NCI-H2107 (cell line): ENCODE measurements around the gene TNFAIP8L2.
"Not testable (repeated sequence)": the region's sequence is repeated elsewhere in the genome, so short reads cannot be mapped to it uniquely, and the experiment has no call there.

Experiments used
- DNase-seq: peaks from one replicate; lab custom pipeline; 2025; lab: John Stamatoyannopoulos, UW

Gene TNFAIP8L2

GRCh38 chr1:151146072-151146411 lies 10.4 kb upstream of the TNFAIP8L2 start:
- DNase-seq, result no peak

- peak; percentile 82 for DNase-seq
Measured at GRCh38 chr1:151146412-151147131, 9.9 kb upstream of the TNFAIP8L2 start, which contains the start of gene SEMA6C. Gene SEMA6C (minus strand): TSS chr1:151146631. CDS start chr1:151142621, 4,010 bp downstream.

DNA sequence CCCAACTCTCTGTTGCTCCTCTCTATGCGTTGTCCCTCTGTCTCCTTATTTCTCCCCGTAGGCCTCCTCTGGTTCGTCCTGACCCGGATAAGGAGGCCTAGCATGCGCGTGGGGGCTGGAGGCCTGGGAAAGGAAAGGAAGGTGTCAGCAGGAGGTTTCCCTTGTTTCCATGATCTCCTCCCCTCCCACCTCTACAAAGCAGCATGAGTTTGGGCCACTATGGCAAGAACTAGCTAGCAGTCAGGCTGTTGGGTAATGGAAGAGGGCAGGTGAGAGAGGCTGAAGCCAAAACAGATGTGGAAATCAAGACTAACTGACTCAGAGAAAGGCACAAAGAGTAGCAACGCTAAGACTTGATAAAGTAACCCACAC lies 9.3 kb upstream of the TNFAIP8L2 start:
- DNase-seq, result no peak

- no peak for DNase-seq
Measured at GRCh38 chr1:151147665-151148064, 8.8 kb upstream of the TNFAIP8L2 start.

GRCh38 chr1:151157067-151157531 lies 650 bp downstream of the TNFAIP8L2 start:
- DNase-seq, result no peak

- DNase-seq, result no peak
Measured at GRCh38 chr1:151158326-151158725, 1.9 kb downstream of the TNFAIP8L2 start.

- DNase-seq, result no peak
Measured at GRCh38 chr1:151158751-151159251, 2.4 kb downstream of the TNFAIP8L2 start.

DNA sequence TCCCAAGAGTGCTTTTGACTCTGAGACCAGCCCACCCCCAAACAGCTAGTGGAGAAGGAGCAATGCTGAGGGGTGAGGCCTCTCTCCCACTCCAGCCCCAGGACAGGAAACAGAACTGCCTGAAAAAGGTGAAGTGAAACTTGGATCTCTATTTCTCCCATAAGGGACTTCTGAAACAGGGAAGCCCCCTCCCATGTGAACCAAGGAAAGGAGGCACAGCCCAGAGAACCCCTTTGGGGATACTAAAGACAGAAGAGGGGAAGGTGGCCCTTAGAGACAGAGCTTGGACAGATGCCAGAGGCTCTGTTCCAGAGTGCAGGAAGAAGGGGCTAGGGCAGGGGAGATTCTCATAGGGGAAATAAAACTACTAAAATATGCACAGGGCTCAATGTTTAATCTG lies 2.9 kb downstream of the TNFAIP8L2 start:
- no peak for DNase-seq

- no peak for DNase-seq
Measured at GRCh38 chr1:151164732-151165280, 8.4 kb downstream of the TNFAIP8L2 start.

- peak; percentile 38 for DNase-seq
Measured at GRCh38 chr1:151165281-151165737, 8.9 kb downstream of the TNFAIP8L2 start.

DNA sequence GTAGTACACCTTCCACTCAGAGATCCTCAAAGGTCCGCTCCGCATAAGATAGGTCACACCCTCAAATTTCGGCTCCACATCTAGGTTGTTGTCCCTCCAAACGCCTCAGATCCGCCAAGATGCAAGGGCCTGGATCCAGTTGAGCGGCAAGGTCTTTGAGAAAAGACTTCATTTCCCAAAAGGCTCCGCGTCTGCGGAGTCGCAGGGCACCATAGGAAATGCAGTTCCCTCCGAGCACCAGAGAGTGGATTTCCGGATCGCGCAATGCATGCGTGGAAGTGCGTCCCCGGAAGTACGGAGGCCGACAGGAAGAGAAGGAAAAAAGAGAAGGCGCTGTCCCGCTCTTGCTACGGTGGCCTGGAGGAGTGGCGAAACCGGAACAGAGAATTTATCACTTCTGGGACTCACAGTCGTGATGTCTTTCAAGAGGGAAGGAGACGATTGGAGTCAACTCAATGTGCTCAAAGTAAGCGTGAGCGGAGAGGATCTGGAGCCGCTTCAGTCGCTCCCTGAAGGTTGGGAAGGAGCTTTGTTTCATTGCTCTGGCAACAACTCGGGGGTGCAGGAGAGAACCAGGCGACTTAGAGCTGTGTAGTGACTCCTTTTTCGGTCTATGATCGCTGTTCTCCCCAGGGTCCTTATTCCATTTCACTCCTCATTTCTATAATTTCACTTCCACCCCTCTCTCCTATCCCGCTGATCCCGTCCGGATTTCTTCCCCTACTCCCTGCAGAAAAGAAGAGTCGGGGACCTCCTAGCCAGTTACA lies 9.5 kb downstream of the TNFAIP8L2 start, which contains the start of the genes LYSMD1 and SCNM1:
Gene LYSMD1 (minus strand): TSS at position 165 of the 767 bp plus-strand sequence. CDS start 644 bp downstream, outside the sequence.
Gene SCNM1 (plus strand): TSS at position 407 of the 767 bp plus-strand sequence. CDS start 9 bp downstream, at position 416.
- DNase-seq, result peak; percentile 97

- DNase-seq, result no peak
Measured at GRCh38 chr1:151166505-151166956, 10.1 kb downstream of the TNFAIP8L2 start.

DNA sequence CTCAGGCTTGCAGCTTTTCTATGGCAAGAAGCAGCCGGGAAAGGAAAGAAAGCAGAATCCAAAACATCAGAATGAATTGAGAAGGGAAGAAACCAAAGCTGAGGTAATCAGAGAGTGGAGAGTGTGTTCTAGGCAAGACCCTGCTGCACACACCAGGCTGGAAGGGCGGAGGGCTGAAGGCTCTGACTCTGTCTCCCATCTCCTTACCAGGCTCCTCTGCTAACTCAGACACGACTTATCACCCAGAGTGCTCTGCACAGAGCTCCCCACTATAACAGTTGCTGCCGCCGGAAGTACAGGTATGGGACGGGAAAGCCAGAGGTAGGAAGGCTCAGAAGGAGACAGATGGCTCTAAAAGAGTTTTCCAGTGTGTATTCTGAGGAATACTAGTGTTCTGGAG lies 10.7 kb downstream of the TNFAIP8L2 start:
- no peak for DNase-seq

- DNase-seq, result no peak
Measured at GRCh38 chr1:151171190-151171589, 14.7 kb downstream of the TNFAIP8L2 start.

DNA sequence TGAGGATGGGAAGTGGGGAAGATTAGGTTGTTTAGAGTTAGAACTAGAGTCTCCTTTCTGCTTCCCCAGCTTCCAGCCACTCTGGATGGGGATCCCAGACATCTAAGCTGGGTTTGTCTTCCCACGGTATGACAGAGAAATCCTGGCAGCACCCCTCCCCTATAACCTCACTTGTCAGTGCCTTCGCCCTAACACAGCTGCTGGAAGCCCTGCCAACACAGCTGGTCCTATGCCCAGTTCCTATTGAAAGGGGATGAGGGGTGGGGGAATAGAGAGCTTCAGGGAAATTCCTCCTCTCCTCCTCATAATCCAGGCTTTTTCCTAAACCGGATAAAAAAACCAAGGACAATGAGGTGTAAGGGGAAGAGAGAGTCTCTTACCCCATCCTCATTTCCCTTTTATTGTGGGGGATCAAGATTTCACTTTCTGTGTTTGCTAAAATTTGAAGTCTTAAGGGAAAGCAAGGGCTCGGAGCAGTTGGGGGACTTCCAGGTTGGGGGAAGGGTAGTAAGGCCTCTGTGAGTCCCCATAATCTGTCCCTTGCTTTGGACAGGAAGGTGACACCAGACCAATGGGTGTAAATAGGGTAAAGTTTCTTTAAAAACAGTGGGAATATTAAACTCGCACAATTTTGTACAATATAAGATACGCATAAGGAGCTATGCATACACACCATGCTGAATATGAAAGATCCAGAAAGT lies 18.7 kb downstream of the TNFAIP8L2 start:
- no peak for DNase-seq

DNA sequence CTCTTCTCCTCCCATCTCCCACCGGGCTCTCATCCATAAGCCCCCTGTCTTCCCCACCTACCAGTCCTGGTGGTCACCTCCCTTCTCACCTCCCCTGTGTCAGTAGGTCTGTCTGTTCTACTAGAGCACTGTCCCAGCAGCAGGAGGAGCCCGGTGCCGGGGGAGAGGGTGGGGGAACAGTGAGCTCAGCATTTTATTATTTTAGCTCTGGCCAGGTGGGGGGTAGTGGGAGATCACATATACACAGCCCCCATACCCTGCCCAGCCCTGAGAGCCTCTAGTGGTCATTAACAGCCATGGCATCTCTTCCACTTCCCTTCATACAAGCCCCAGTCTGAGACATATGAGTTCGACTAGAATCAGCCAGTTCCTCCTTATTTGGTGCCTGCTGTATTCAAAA lies 19.4 kb downstream of the TNFAIP8L2 start, which contains the start of gene TMOD4:
Gene TMOD4 (minus strand): TSS at position 119 of the 400 bp plus-strand sequence. CDS start 1,106 bp downstream, outside the sequence.
- DNase-seq, result no peak

- DNase-seq, result no peak
Measured at GRCh38 chr1:151176514-151177045, 20.1 kb downstream of the TNFAIP8L2 start.

GRCh38 chr1:151184211-151184610 lies 27.8 kb downstream of the TNFAIP8L2 start:
- no peak for DNase-seq

- no peak for DNase-seq
Measured at GRCh38 chr1:151187205-151187604, 30.8 kb downstream of the TNFAIP8L2 start.

- DNase-seq, result not testable (repeated sequence)
Measured at GRCh38 chr1:151188667-151189066, 32.2 kb downstream of the TNFAIP8L2 start.
